ENCODE data around the gene ARMC6. TPM values are rescaled to one million over a fixed set of nuclear protein-coding genes. Genes with fewer than 3 reads are reported as not detected.
A peak's percentile ranks its signal among the peaks of the same experiment; 100 is the strongest.

ARMC6 gene
- total RNA-seq, 2 experiments from 2014 or later, result 51.3 to 54.0 TPM

- H3K27me3 Mint-ChIP-seq, result no peaks in the 10 kb centered on the region
- DNase-seq, result no peak
- H3K36me3 Mint-ChIP-seq, result peaks cover 9% of the 10 kb centered on the region
- no peak overlapping the region for H3K27ac Mint-ChIP-seq
- H3K4me1 Mint-ChIP-seq, result peaks cover under 1% of the 10 kb centered on the region
- H3K4me3 Mint-ChIP-seq, result no peak overlapping the region
- H3K9me3 Mint-ChIP-seq, result no peaks in the 10 kb centered on the region
Observed at GRCh38 chr19:19056636-19057275, 23.4 kb downstream of the ARMC6 start.

GRCh38 chr19:19057317-19057716, 23.9 kb downstream of the ARMC6 start:
- H3K27me3 Mint-ChIP-seq, result no peaks in the 10 kb centered on the region
- peaks cover 5% of the 10 kb centered on the region for H3K4me1 Mint-ChIP-seq
- peaks cover 9% of the 10 kb centered on the region for H3K36me3 Mint-ChIP-seq

GRCh38 chr19:19057720-19058119, 24.3 kb downstream of the ARMC6 start:
- Mint-ChIP-seq H3K36me3 (peaks cover 11% of the 10 kb centered on the region), H3K27ac (no peak overlapping the region), H3K4me1 (peaks cover 9% of the 10 kb centered on the region), H3K9me3 (no peaks in the 10 kb centered on the region), H3K27me3 (no peaks in the 10 kb centered on the region), H3K4me3 (no peak overlapping the region)
- DNase-seq, result no peak

More at GRCh38 chr19:19057317-19057716, 23.9 kb downstream of the ARMC6 start:
- Mint-ChIP-seq H3K27ac (no peak overlapping the region), H3K9me3 (no peaks in the 10 kb centered on the region), H3K4me3 (no peak overlapping the region)
- no peak for DNase-seq

GRCh38 chr19:19059018-19059836, 25.8 kb downstream of the ARMC6 start:
- peaks cover 13% of the 10 kb centered on the region for H3K36me3 Mint-ChIP-seq
- no peak overlapping the region for H3K4me3 Mint-ChIP-seq
- no peaks in the 10 kb centered on the region for H3K9me3 Mint-ChIP-seq
- H3K27ac Mint-ChIP-seq, result no peak overlapping the region
- H3K4me1 Mint-ChIP-seq, result peaks cover 16% of the 10 kb centered on the region
- no peak for DNase-seq
- no peaks in the 10 kb centered on the region for H3K27me3 Mint-ChIP-seq

GRCh38 chr19:19059837-19060611, 26.6 kb downstream of the ARMC6 start:
- Mint-ChIP-seq H3K9me3 (no peaks in the 10 kb centered on the region), H3K36me3 (peaks cover 13% of the 10 kb centered on the region), H3K4me3 (no peak overlapping the region), H3K27ac (no peak overlapping the region), H3K27me3 (no peaks in the 10 kb centered on the region), H3K4me1 (peaks cover 20% of the 10 kb centered on the region)
- DNase-seq, result no peak

GRCh38 chr19:19061506-19061905, 28.1 kb downstream of the ARMC6 start:
- H3K4me3 Mint-ChIP-seq, result no peak overlapping the region
- no peak for DNase-seq

GRCh38 chr19:19062454-19063182, 29.2 kb downstream of the ARMC6 start:
- Mint-ChIP-seq H3K4me3 (peak overlapping the region; percentile 85), H3K27me3 (no peaks in the 10 kb centered on the region)
- peak; percentile 30 for DNase-seq

More at GRCh38 chr19:19061506-19061905, 28.1 kb downstream of the ARMC6 start:
- H3K27me3 Mint-ChIP-seq, result no peaks in the 10 kb centered on the region
- peaks cover 23% of the 10 kb centered on the region for H3K4me1 Mint-ChIP-seq
- no peak overlapping the region for H3K27ac Mint-ChIP-seq
- peaks cover 10% of the 10 kb centered on the region for H3K36me3 Mint-ChIP-seq
- no peaks in the 10 kb centered on the region for H3K9me3 Mint-ChIP-seq

GRCh38 chr19:19063183-19064097, 30.0 kb downstream of the ARMC6 start, which contains the start of gene SLC25A42:
Gene SLC25A42, plus strand, starts transcription at chr19:19063994. Its CDS starts 32,131 bp downstream, at chr19:19096125.
- Mint-ChIP-seq H3K27ac (peak within 1 kb of the TSS; percentile 89), H3K27me3 (no peaks in the 10 kb centered on the region), H3K9me3 (no peaks in the 10 kb centered on the region), H3K4me3 (peak within 1 kb of the TSS; percentile 85), H3K36me3 (peaks cover 8% of the 10 kb centered on the region), H3K4me1 (peaks cover 26% of the 10 kb centered on the region)
- DNase-seq, result peak; percentile 100

More at GRCh38 chr19:19062454-19063182, 29.2 kb downstream of the ARMC6 start:
- Mint-ChIP-seq H3K27ac (peak overlapping the region; percentile 89), H3K36me3 (peaks cover 10% of the 10 kb centered on the region), H3K4me1 (peaks cover 23% of the 10 kb centered on the region), H3K9me3 (no peaks in the 10 kb centered on the region)

GRCh38 chr19:19064098-19064722, 30.8 kb downstream of the ARMC6 start:
- DNase-seq, result no peak
- H3K27me3 Mint-ChIP-seq, result no peaks in the 10 kb centered on the region
- H3K4me1 Mint-ChIP-seq, result peaks cover 28% of the 10 kb centered on the region
- peaks cover 8% of the 10 kb centered on the region for H3K36me3 Mint-ChIP-seq
- H3K9me3 Mint-ChIP-seq, result no peaks in the 10 kb centered on the region
- peak overlapping the region; percentile 77 for H3K27ac Mint-ChIP-seq
- H3K4me3 Mint-ChIP-seq, result peak overlapping the region; percentile 85

GRCh38 chr19:19064811-19065745, 31.7 kb downstream of the ARMC6 start:
- Mint-ChIP-seq H3K4me3 (peak overlapping the region; percentile 85), H3K4me1 (peaks cover 28% of the 10 kb centered on the region), H3K27me3 (no peaks in the 10 kb centered on the region), H3K36me3 (peaks cover 4% of the 10 kb centered on the region), H3K9me3 (no peaks in the 10 kb centered on the region), H3K27ac (peak overlapping the region; percentile 77)
- peak; percentile 51 for DNase-seq

GRCh38 chr19:19067276-19068072, 34.1 kb downstream of the ARMC6 start:
- Mint-ChIP-seq H3K27me3 (no peaks in the 10 kb centered on the region), H3K4me3 (no peak overlapping the region), H3K4me1 (peaks cover 21% of the 10 kb centered on the region), H3K27ac (no peak overlapping the region), H3K36me3 (peaks cover 3% of the 10 kb centered on the region), H3K9me3 (no peaks in the 10 kb centered on the region)
- DNase-seq, result no peak
